Peyer's patch (tissue), 4 donors: Measurements from ENCODE around the gene FAM114A1.

Experiments used
- CTCF ChIP-seq, 6 experiments: fragments of 450-650 bp in 4 of 6; fragments of 200-600 bp in 2 of 6; sonication (generic) in 1 of 6; IDR thresholded peaks; one replicate each; pipeline ENCODE4 v1.5.1; 2017 to 2019; ENCODE audit warnings: antibody characterized with exemption in 6 of 6, mild to moderate bottlenecking in 3 of 6, moderate library complexity in 1 of 6
- POLR2A ChIP-seq, 2 donors: fragments of 450-650 bp; IDR thresholded peaks; one replicate each; pipeline ENCODE4 v1.5.1; 2017; ENCODE audit warnings: antibody characterized with exemption in 2 of 2, mild to moderate bottlenecking in 2 of 2, moderate library complexity in 2 of 2

- TF ChIP-seq CTCF (IDR thresholded peaks at IDR 0.05), result no peak
- TF ChIP-seq POLR2A (IDR thresholded peaks at IDR 0.05), result no peak
Measured at GRCh38 chr4:38832624-38833528, 34.7 kb upstream of the FAM114A1 start.
